Heart right ventricle (tissue), 16 donors: ENCODE measurements around the gene ZNF182. TPM values are rescaled to one million over a fixed set of nuclear protein-coding genes. Genes with fewer than 3 reads are reported as not detected.
A peak's percentile ranks its signal among the peaks of the same experiment; 100 is the strongest.
"Not testable (repeated sequence)": the region's sequence is repeated elsewhere in the genome, so short reads cannot be mapped to it uniquely, and the experiment has no call there.

Source experiments
- ATAC-seq, 8 donors: fragments of 200-7000 bp; cut with Tn5 transposase; one replicate each; pipeline ENCODE4 v1.9.1; 2020; ENCODE audit warnings: mild to moderate bottlenecking in 8 of 8, moderate library complexity in 8 of 8, moderate number of reproducible peaks in 1 of 8
- DNase-seq, 2 donors: peaks; one replicate each; pipeline ENCODE4 v3.0.0-alpha.2; 2020
- H3K27ac ChIP-seq, 10 donors: fragments of 200-600 bp; sonication (generic) in 2 of 10; one replicate each; pipeline versions ENCODE4 v1.5.0 to v1.8.0; 2020 to 2022; ENCODE audit warnings: mild to moderate bottlenecking in 3 of 10
- H3K27me3 ChIP-seq, 7 donors: fragments of 200-600 bp; one replicate each; pipeline ENCODE4 v1.8.0; 2021 to 2022; ENCODE audit warnings: mild to moderate bottlenecking in 2 of 7
- H3K36me3 ChIP-seq, 9 donors: fragments of 200-600 bp; sonication (generic) in 1 of 9; one replicate each; pipeline versions ENCODE4 v1.5.0 to v1.8.0; 2020 to 2022; ENCODE audit warnings: mild to moderate bottlenecking in 2 of 9
- H3K4me1 ChIP-seq, 9 donors: fragments of 200-600 bp; sonication (generic) in 1 of 9; one replicate each; pipeline versions ENCODE4 v1.5.0 to v1.8.0; 2020 to 2022; ENCODE audit warnings: mild to moderate bottlenecking in 4 of 9
- H3K4me3 ChIP-seq, 10 donors: fragments of 200-600 bp; sonication (generic) in 2 of 10; one replicate each; pipeline versions ENCODE4 v1.5.0 to v1.8.0; 2020 to 2022; ENCODE audit warnings: mild to moderate bottlenecking in 7 of 10, moderate library complexity in 2 of 10
- H3K9me3 ChIP-seq, 11 donors: fragments of 200-600 bp in 10 of 11; sonication (generic) in 2 of 11; one replicate each; pipeline versions ENCODE4 v1.5.0 to v1.8.0; 2013 to 2022; ENCODE audit warnings: mild to moderate bottlenecking in 2 of 11, control low read depth in 1 of 11, moderate library complexity in 1 of 11
- CTCF ChIP-seq, 9 donors: fragments of 200-600 bp; sonication (generic) in 2 of 9; IDR thresholded peaks; one replicate each; pipeline versions ENCODE4 v1.5.0 to v1.8.0; 2021 to 2022; ENCODE audit warnings: antibody characterized with exemption in 9 of 9, mild to moderate bottlenecking in 5 of 9, moderate library complexity in 1 of 9
- WGBS, 2 donors: extraction: QIAGEN DNeasy Blood & Tissue Kit; methylation state at CpG; one replicate each; pipeline ENCODE4 v1.1.7; 2013; ENCODE audit warnings: inconsistent platforms in 1 of 2; 5-methylcytosine and 5-hydroxymethylcytosine counted together
- intact Hi-C, 10 donors: fragments of 100-400 bp; cut with DNase I; formaldehyde crosslinking; loops; one replicate each; pipeline versions ENCODE4 v1.11.1 to v1.14.2; 2022
- polyA plus RNA-seq, 2 donors: library from polyadenylated mRNA; stranded (reverse); fragments of 200-250 nt; gene quantifications; one replicate each; pipeline ENCODE4 v1.2.3, GENCODE V29; 2013
- total RNA-seq, 10 donors: library from RNA; stranded (reverse); fragmentation: NEBNext Ultra II Directional in 3 of 10; extraction: Animal tissue kit (Norgen Biotek cat#: 25700) in 3 of 10; gene quantifications; one replicate each; pipeline versions ENCODE4 v1.2.1 to v1.2.4, GENCODE V29; 2021 to 2023
- donor health status: Arrhythmogenic right ventricular cardiomyopathy.
- donor health status: ischemic (EF 13 %, LVEDD 7.1; RV severe dilation, severe dysfunction).
- donor health status: healthy with polysubstance abuse.
- donor health status: DM: no; HTN: yes; CAD: no.
- donor health status: DM: no; HTN: no; CAD: no.
- donor health status: ischemic (EF 25% LVEDD 6.9; RV normal size, moderate dysfunction).
- donor health status: ischemic (EF 25% LVEDD 5.7; RV mildly dilated, moderate dysfunction).
- donor health status: healthy.
- donor health status: DM: yes; HTN: yes; CAD: no.
- donor health status: Ischemic cardiomyopathy.
- donor health status: ischemic (EF 35%, LVEDD 5.7; RV mildly dilated, moderate dysfunction).
- donor health status: nonischemic (EF 11% LVEDD 7.7; RV severe dilation, severe dysfunction).
- donor health status: DM: yes; HTN: yes; CAD: no.
- donor health status: PGD.
- donor health status: ischemic (EF 29% LVEDD 5.4; RV normal size, mild dysfunction).
- donor health status: nonischemic (EF 23%, LVEDD 6.1; RV moderate dilation, normal function).

The ZNF182 gene
- total and polyA plus RNA-seq, 12 donors = 1.6 to 4.3 (median 3.1) TPM

- TF ChIP-seq CTCF (IDR thresholded peaks at IDR 0.05) = no peak
These were observed 67.4 kb downstream of the ZNF182 start for GRCh38 chrX:47936224-47936939.

GRCh38 chrX:47933946-47934345, 69.8 kb downstream of the ZNF182 start:
- Histone ChIP-seq H3K4me1 (no peaks in the 10 kb centered on the region), H3K36me3 (no peaks in the 10 kb centered on the region), H3K27ac (no peak overlapping the region), H3K27me3 (no peaks in the 10 kb centered on the region), H3K9me3 (peaks cover 0 to 12% (median 0%) of the 10 kb centered on the region in 11 donors), H3K4me3 (no peak overlapping the region)
- 57 to 83% methylated on average over 5 of the region's 5 CpGs for WGBS, 2 donors
- no peak for TF ChIP-seq CTCF (IDR thresholded peaks at IDR 0.05)
- DNase-seq (no peak), ATAC-seq (no peak)
- intact Hi-C loops = no loop called here

More at GRCh38 chrX:47936224-47936939, 67.4 kb downstream of the ZNF182 start:
- Histone ChIP-seq H3K4me1 (no peaks in the 10 kb centered on the region), H3K27me3 (no peaks in the 10 kb centered on the region), H3K36me3 (no peaks in the 10 kb centered on the region), H3K9me3 (peaks cover 0 to 12% (median 0%) of the 10 kb centered on the region in 11 donors), H3K27ac (no peak overlapping the region), H3K4me3 (peak overlapping the region in 6 of 10 donors; percentile 17 to 30 (median 23))
- peak in 1 of 8 donors; percentile 28 for ATAC-seq
- DNase-seq = no peak
- WGBS, 2 donors = 5 to 9% methylated on average over 13 to 15 of the region's 15 CpGs
- intact Hi-C loops = no loop called here

GRCh38 chrX:47931970-47932369, 71.8 kb downstream of the ZNF182 start:
- intact Hi-C loops = not testable (repeated sequence)

GRCh38 chrX:47927212-47927611, 76.6 kb downstream of the ZNF182 start:
- no peak for ATAC-seq
- no peaks in the 10 kb centered on the region for H3K27me3 ChIP-seq
- no peak for TF ChIP-seq CTCF (IDR thresholded peaks at IDR 0.05)
- no peaks in the 10 kb centered on the region for H3K36me3 ChIP-seq
- DNase-seq = no peak
- no peak overlapping the region for H3K27ac ChIP-seq
- no peaks in the 10 kb centered on the region for H3K4me1 ChIP-seq
- H3K4me3 ChIP-seq = no peak overlapping the region
- intact Hi-C loops = no loop called here
- 97% methylated on average over 2 of the region's 2 CpGs for WGBS, 2 donors
- H3K9me3 ChIP-seq = no peaks in the 10 kb centered on the region

More at GRCh38 chrX:47931970-47932369, 71.8 kb downstream of the ZNF182 start:
- H3K36me3 ChIP-seq, H3K4me1 ChIP-seq, DNase-seq, H3K4me3 ChIP-seq, ATAC-seq, H3K9me3 ChIP-seq, H3K27me3 ChIP-seq, H3K27ac ChIP-seq: not testable (repeated sequence)
- WGBS, 2 donors = 86% methylated on average over 3 of the region's 3 CpGs

Other genes starting within 250 kb of the ZNF182 start
- 10 to 100 TPM in 1 of 10 donors, 1 to 10 TPM in 9; 4.1 to 10.1 (median 7.3) TPM for gene ZNF81, start 167.1 kb downstream of the ZNF182 start, total RNA-seq
- gene ZNF81, start 167.1 kb downstream of the ZNF182 start, polyA plus RNA-seq = 1 to 10 TPM; 1.8 to 2.3 TPM
- not detected for gene SPACA5, start 3.0 kb upstream of the ZNF182 start, total RNA-seq
- not detected for gene SPACA5, start 3.0 kb upstream of the ZNF182 start, polyA plus RNA-seq
- 1 to 10 TPM; 1.3 to 3.5 (median 2.6) TPM for gene ZNF630, start 67.7 kb upstream of the ZNF182 start, total RNA-seq
- 1 to 10 TPM in 1 of 2 donors, under 1 TPM in 1; 0.96 to 2.5 TPM for gene ZNF630, start 67.7 kb upstream of the ZNF182 start, polyA plus RNA-seq
- not detected for gene SPACA5B, start 126.6 kb upstream of the ZNF182 start, total RNA-seq
- not detected for gene SPACA5B, start 126.6 kb upstream of the ZNF182 start, polyA plus RNA-seq
- not detected for gene SSX5, start 192.8 kb upstream of the ZNF182 start, total RNA-seq
- not detected for gene SSX5, start 192.8 kb upstream of the ZNF182 start, polyA plus RNA-seq